Measurements from ENCODE around the gene NANOS2.

The NANOS2 gene

DNA sequence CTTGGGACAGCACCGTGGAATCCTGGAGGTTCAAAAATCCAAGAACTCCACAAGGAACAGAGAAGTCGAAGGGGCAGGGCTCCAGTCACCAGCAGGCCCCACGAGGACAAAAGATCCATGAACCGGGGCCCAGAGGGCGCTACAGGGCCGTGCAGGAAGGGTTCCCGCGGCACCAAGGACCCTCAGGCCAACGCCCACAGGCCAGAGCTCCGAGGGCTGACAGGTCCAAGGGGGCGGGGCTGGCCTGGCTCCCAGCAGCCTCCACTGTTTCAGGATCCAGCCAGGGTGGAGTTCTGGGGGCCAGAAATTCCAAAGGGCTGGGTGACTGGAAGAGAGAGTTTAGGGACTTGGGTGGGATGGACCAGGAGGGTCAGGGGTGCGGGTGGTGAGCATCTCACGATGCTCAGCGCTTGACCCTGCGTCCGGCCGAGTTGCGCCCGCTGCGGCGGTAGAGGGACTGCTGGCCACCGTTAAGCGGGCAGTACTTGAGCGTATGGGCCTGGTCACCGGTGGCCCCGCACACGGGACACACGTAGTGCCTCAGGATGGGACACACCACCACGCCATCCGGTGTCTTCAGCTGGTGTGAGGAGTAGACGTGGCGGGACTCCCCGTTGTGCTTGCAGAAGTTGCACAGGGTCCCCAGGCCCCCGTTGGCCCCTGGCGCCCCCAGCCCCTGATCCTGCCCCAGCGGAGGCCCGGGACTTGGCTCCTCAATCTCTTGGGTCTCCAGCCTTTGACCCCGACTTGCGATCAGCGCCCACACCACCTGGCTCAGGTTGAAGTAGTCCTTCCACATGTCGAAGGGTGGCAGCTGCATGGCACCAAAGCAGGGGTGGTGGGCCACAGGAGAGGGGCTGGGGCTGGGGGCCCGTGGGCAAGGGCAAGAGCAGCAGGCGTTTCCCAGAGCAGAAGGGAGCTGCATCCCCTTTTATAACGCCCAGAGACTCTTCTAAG lies at the start of gene NANOS2:
TSS of gene NANOS2 (minus strand) at position 905 of the 957 bp plus-strand sequence. CDS start at position 820, 85 bp downstream.
- ATAC-seq: peak; percentile 54; the same call in 2 of the 3 replicates
- no peak for TF ChIP-seq ZFP30 (CRISPR knock-in tag; IDR thresholded peaks at IDR 0.05)
- no peak for TF ChIP-seq ZNF565 (CRISPR knock-in tag; conservative IDR thresholded peaks at IDR 0.05; ENCODE audit: low read depth)

DNA sequence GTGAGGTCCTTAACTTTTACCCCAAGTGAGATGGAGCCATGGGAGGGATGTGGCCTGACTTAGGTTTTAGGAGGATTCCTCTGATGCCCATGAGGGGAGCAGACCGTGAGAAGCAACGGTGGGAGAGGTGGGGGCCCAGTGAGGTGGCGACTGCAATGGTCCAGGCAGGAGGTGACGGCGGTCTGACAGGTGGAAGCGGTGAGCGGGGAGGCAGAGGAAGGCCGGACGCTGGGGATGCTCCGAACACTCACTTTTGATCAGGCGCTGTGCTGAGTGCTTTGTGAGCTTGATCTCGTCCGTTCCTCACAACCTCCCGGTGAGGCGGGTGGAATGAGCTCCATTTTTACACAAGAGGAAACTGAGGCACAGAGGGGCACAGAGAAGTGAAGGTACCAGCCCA lies 47.4 kb upstream of the NANOS2 start:
- no peak for TF ChIP-seq GLIS3 (CRISPR knock-in tag; IDR thresholded peaks at IDR 0.05)
- no peak for TF ChIP-seq TCF4 (CRISPR knock-in tag; IDR thresholded peaks at IDR 0.05; ENCODE audit: borderline replicate concordance)
- TF ChIP-seq ZC3H10 (CRISPR knock-in tag; IDR thresholded peaks at IDR 0.05): no peak
- TF ChIP-seq ARNTL (CRISPR knock-in tag; IDR thresholded peaks at IDR 0.05; ENCODE audit: borderline replicate concordance, low read depth): no peak
- no peak for TF ChIP-seq CSRNP3 (CRISPR knock-in tag; IDR thresholded peaks at IDR 0.05)
- no peak for TF ChIP-seq ZNF8 (CRISPR knock-in tag; IDR thresholded peaks at IDR 0.05)
- ATAC-seq: no peak

- no peak for ATAC-seq
- TF ChIP-seq CSDC2 (CRISPR knock-in tag; IDR thresholded peaks at IDR 0.05): no peak
- TF ChIP-seq, protein P1, sequence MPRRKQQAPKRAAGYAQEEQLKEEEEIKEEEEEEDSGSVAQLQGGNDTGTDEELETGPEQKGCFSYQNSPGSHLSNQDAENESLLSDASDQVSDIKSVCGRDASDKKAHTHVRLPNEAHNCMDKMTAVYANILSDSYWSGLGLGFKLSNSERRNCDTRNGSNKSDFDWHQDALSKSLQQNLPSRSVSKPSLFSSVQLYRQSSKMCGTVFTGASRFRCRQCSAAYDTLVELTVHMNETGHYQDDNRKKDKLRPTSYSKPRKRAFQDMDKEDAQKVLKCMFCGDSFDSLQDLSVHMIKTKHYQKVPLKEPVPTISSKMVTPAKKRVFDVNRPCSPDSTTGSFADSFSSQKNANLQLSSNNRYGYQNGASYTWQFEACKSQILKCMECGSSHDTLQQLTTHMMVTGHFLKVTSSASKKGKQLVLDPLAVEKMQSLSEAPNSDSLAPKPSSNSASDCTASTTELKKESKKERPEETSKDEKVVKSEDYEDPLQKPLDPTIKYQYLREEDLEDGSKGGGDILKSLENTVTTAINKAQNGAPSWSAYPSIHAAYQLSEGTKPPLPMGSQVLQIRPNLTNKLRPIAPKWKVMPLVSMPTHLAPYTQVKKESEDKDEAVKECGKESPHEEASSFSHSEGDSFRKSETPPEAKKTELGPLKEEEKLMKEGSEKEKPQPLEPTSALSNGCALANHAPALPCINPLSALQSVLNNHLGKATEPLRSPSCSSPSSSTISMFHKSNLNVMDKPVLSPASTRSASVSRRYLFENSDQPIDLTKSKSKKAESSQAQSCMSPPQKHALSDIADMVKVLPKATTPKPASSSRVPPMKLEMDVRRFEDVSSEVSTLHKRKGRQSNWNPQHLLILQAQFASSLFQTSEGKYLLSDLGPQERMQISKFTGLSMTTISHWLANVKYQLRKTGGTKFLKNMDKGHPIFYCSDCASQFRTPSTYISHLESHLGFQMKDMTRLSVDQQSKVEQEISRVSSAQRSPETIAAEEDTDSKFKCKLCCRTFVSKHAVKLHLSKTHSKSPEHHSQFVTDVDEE (CRISPR knock-in tag; IDR thresholded peaks at IDR 0.05): no peak
- TF ChIP-seq ARNTL (CRISPR knock-in tag; IDR thresholded peaks at IDR 0.05; ENCODE audit: borderline replicate concordance, low read depth): no peak
- TF ChIP-seq TOX (CRISPR knock-in tag; IDR thresholded peaks at IDR 0.05; ENCODE audit: borderline replicate concordance): no peak
- no peak for TF ChIP-seq BACH2 (CRISPR knock-in tag; IDR thresholded peaks at IDR 0.05; ENCODE audit: borderline replicate concordance)
- TF ChIP-seq ZFP30 (CRISPR knock-in tag; IDR thresholded peaks at IDR 0.05): no peak
- TF ChIP-seq TCF4 (CRISPR knock-in tag; IDR thresholded peaks at IDR 0.05; ENCODE audit: borderline replicate concordance): no peak
- no peak for TF ChIP-seq ZNF565 (CRISPR knock-in tag; conservative IDR thresholded peaks at IDR 0.05; ENCODE audit: low read depth)
- TF ChIP-seq ZNF70 (CRISPR knock-in tag; IDR thresholded peaks at IDR 0.05): no peak
- TF ChIP-seq CSRNP3 (CRISPR knock-in tag; IDR thresholded peaks at IDR 0.05): no peak
- TF ChIP-seq CREB5 (CRISPR knock-in tag; IDR thresholded peaks at IDR 0.05; ENCODE audit: low read depth): no peak
- no peak for TF ChIP-seq ZC3H10 (CRISPR knock-in tag; IDR thresholded peaks at IDR 0.05)
- no peak for TF ChIP-seq RARB (CRISPR knock-in tag; IDR thresholded peaks at IDR 0.05)
- TF ChIP-seq ZFP3 (CRISPR knock-in tag; IDR thresholded peaks at IDR 0.05): no peak
- TF ChIP-seq, protein P2, sequence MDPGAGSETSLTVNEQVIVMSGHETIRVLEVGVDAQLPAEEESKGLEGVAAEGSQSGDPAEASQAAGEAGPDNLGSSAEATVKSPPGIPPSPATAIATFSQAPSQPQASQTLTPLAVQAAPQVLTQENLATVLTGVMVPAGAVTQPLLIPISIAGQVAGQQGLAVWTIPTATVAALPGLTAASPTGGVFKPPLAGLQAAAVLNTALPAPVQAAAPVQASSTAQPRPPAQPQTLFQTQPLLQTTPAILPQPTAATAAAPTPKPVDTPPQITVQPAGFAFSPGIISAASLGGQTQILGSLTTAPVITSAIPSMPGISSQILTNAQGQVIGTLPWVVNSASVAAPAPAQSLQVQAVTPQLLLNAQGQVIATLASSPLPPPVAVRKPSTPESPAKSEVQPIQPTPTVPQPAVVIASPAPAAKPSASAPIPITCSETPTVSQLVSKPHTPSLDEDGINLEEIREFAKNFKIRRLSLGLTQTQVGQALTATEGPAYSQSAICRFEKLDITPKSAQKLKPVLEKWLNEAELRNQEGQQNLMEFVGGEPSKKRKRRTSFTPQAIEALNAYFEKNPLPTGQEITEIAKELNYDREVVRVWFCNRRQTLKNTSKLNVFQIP (CRISPR knock-in tag; IDR thresholded peaks at IDR 0.05; ENCODE audit: borderline replicate concordance, low read depth): no peak
- no peak for TF ChIP-seq PPARA (CRISPR knock-in tag; IDR thresholded peaks at IDR 0.05; ENCODE audit: borderline replicate concordance)
- no peak for TF ChIP-seq ZNF8 (CRISPR knock-in tag; IDR thresholded peaks at IDR 0.05)
Observed at GRCh38 chr19:45960595-45961235, 46.1 kb upstream of the NANOS2 start.

Data from SK-N-SH treated with all-trans-retinoic acid at 6 μM for 48 hours (cell line).